Measurements from ENCODE around the gene TMOD3. TPM values are rescaled to one million over a fixed set of nuclear protein-coding genes. Genes with fewer than 3 reads are reported as not detected.

TMOD3 gene
- total and polyA plus RNA-seq, 12 donors: 5.4 to 28.7 (median 18.2) TPM

DNA sequence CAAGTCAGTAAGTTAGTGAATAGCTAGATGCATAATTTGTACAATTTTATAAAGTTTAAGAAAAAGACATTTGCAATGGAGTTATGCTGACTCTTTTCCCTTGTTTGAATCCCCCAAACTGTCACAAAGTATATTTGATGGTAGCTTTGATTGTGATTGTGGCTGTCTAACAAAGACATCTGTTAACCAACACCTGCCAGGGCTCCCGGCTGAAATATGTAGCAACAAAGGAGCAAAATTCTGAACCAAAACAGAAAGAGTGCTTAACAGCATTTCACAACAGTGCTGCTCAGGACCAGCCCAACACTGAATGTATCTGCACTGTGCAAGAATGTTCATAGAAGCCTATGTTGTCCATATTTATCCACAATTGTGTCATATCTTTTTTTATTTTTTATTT is 102.7 kb downstream of the TMOD3 start:
- Histone ChIP-seq H3K27me3 (no peaks in the 10 kb centered on the region), H3K36me3 (peaks cover 0 to 86% (median 0%) of the 10 kb centered on the region in 9 donors), H3K4me3 (no peak overlapping the region), H3K9me3 (no peaks in the 10 kb centered on the region), H3K4me1 (no peaks in the 10 kb centered on the region), H3K27ac (no peak overlapping the region)
- 85 to 97% methylated on average over 1 of the region's 1 CpG for WGBS, 2 donors
- TF ChIP-seq, protein P1, sequence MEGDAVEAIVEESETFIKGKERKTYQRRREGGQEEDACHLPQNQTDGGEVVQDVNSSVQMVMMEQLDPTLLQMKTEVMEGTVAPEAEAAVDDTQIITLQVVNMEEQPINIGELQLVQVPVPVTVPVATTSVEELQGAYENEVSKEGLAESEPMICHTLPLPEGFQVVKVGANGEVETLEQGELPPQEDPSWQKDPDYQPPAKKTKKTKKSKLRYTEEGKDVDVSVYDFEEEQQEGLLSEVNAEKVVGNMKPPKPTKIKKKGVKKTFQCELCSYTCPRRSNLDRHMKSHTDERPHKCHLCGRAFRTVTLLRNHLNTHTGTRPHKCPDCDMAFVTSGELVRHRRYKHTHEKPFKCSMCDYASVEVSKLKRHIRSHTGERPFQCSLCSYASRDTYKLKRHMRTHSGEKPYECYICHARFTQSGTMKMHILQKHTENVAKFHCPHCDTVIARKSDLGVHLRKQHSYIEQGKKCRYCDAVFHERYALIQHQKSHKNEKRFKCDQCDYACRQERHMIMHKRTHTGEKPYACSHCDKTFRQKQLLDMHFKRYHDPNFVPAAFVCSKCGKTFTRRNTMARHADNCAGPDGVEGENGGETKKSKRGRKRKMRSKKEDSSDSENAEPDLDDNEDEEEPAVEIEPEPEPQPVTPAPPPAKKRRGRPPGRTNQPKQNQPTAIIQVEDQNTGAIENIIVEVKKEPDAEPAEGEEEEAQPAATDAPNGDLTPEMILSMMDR (IDR thresholded peaks at IDR 0.05): no peak
- ATAC-seq (no peak), DNase-seq (no peak)
- intact Hi-C loops (cut with DNase I): no loop called here

DNA sequence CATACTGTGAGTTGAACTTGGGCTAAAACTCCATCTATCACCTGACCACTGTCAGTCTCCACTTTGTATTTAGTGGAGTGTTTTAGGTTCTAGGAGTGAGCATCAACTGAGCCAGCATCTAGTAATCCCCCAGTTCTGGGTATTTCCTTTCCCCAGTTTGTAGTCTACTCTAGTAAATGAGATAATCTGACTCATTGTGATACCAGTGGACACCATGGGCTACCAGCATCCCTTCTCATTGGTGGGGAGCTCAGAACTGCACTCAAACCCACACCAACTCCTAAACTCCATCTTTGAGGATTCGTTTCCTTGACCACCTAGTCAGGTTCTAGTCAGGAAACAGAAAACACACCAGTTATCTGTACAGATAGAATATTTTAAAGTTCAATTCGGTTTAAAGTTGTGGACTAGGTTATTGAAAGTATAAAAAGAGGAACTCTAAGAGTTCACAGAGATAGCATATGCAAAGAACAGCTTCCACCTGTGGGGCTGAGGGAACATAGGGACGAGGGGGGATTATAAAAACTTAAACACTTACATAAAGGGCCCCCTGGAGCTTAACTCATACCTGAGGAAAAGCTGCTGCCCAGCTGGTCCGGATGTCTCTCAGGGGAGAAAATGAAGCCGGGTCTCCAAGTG is 106.1 kb downstream of the TMOD3 start:
- Histone ChIP-seq H3K4me1 (peaks cover 0 to 7% (median 0%) of the 10 kb centered on the region in 9 donors), H3K27me3 (no peaks in the 10 kb centered on the region), H3K36me3 (peaks cover 0 to 85% (median 0%) of the 10 kb centered on the region in 9 donors), H3K4me3 (no peak overlapping the region), H3K27ac (no peak overlapping the region), H3K9me3 (no peaks in the 10 kb centered on the region)
- DNase-seq: no peak
- ATAC-seq: no peak
- intact Hi-C loops (cut with DNase I): no loop called here
- TF ChIP-seq, protein P1 (IDR thresholded peaks at IDR 0.05): no peak
- WGBS, 2 donors: 84 to 87% methylated on average over 5 of the region's 5 CpGs

DNA sequence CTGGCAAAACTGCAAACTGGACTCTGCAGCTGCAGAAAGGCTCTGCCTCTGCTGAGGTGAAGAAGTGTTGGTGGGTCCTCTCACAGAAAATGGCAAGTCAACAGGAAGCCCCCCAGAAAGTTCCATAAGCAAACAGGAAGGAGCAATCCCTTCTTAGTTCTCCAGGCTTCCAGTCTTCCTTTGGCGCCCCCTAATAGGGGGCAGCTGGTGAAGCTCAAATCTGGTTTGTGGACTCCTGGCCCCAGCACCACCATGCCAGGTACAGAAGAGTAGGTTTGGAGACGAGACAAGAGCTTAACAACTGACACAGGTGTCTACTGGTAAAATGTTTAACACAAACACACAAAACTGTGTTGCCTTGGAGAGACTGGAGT is 106.6 kb downstream of the TMOD3 start:
- TF ChIP-seq, protein P1 (IDR thresholded peaks at IDR 0.05): no peak
- H3K27ac ChIP-seq: no peak overlapping the region
- no peaks in the 10 kb centered on the region for H3K9me3 ChIP-seq
- 86 to 89% methylated on average over 2 of the region's 2 CpGs for WGBS, 2 donors
- H3K27me3 ChIP-seq: no peaks in the 10 kb centered on the region
- DNase-seq (no peak), ATAC-seq (no peak)
- peaks cover 0 to 7% (median 0%) of the 10 kb centered on the region in 9 donors for H3K4me1 ChIP-seq
- intact Hi-C loops (cut with DNase I): no loop called here
- no peak overlapping the region for H3K4me3 ChIP-seq
- peaks cover 0 to 85% (median 0%) of the 10 kb centered on the region in 9 donors for H3K36me3 ChIP-seq

DNA sequence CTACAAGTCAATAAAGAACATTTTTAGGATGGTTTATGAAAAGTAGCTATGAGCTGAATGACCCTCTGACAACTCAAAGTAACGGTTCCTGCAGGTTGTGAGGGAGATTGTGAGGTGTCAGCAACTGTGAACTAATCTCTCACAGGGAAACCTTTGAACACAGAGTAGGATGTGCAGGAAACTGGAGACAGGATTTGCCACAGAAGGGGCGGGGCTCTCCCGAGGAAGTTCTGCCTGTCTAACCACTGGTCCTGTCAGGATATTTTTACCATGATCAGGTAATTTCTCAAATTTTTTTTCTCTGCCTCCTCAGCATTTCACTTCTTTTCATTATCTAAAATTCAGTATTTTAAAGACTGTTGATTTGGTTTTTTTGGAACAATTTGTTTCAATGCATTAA is 108.8 kb downstream of the TMOD3 start:
- intact Hi-C loops (cut with DNase I): no loop called here
- ATAC-seq (no peak), DNase-seq (no peak)
- no peaks in the 10 kb centered on the region for H3K9me3 ChIP-seq
- peaks cover 0 to 88% (median 5%) of the 10 kb centered on the region in 9 donors for H3K36me3 ChIP-seq
- H3K27me3 ChIP-seq: no peaks in the 10 kb centered on the region
- no peak overlapping the region for H3K4me3 ChIP-seq
- peaks cover 0 to 7% (median 0%) of the 10 kb centered on the region in 9 donors for H3K4me1 ChIP-seq
- WGBS, 2 donors: 75 to 78% methylated on average over 3 of the region's 3 CpGs
- no peak overlapping the region for H3K27ac ChIP-seq
- TF ChIP-seq, protein P1 (IDR thresholded peaks at IDR 0.05): no peak
